NCI-H2171 treated with DMSO at 0.1 percent for 48 hours (cell line): ENCODE data around the gene ANOS1.
"Not testable (repeated sequence)": the region's sequence is repeated elsewhere in the genome, so short reads cannot be mapped to it uniquely, and the experiment has no call there.

Experiments
- DNase-seq: peaks from one replicate; lab custom pipeline; 2025; lab: John Stamatoyannopoulos, UW

The ANOS1 gene, protein sequence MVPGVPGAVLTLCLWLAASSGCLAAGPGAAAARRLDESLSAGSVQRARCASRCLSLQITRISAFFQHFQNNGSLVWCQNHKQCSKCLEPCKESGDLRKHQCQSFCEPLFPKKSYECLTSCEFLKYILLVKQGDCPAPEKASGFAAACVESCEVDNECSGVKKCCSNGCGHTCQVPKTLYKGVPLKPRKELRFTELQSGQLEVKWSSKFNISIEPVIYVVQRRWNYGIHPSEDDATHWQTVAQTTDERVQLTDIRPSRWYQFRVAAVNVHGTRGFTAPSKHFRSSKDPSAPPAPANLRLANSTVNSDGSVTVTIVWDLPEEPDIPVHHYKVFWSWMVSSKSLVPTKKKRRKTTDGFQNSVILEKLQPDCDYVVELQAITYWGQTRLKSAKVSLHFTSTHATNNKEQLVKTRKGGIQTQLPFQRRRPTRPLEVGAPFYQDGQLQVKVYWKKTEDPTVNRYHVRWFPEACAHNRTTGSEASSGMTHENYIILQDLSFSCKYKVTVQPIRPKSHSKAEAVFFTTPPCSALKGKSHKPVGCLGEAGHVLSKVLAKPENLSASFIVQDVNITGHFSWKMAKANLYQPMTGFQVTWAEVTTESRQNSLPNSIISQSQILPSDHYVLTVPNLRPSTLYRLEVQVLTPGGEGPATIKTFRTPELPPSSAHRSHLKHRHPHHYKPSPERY

DNA sequence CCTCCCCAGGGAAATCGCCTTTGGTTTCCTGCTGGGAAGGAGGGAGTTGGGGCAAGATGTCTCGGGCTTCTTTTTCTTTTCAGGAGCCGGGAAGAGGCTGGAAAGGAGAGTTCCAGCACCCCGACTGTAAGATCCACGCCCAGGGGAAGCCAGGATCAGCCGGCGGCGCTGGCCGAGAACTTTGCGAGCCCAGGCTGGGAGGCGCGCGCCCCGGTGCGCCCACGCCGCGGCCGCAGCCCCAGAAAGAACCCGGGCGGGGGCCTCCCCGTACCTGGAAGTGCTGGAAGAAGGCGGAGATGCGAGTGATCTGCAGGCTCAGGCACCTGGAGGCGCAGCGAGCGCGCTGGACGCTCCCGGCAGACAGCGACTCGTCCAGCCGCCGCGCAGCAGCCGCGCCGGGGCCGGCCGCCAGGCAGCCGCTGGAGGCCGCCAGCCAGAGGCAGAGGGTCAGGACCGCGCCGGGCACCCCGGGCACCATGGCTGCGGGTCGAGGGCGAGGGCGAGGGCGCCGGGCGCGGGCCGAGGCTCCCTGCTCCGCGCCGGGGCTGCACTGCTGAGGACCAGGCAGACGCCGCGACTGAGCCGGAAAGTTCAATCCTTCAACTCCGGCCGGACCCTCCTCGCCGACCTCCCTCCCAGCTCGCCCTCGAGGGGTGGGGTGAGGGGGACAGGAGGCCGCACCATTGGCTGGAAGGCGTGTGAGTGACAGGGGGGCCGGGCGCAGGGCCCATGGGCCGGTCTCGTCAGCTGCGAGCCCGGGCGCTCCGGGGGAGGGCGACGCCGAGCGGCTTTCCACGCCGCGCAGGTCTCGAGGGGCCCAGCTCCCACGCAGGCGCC lies at the start of gene ANOS1:
Gene ANOS1, minus strand, starts transcription at position 579 of the 837 bp plus-strand sequence. Its CDS starts 101 bp downstream, at position 478.
- DNase-seq, result peak; percentile 4

DNA sequence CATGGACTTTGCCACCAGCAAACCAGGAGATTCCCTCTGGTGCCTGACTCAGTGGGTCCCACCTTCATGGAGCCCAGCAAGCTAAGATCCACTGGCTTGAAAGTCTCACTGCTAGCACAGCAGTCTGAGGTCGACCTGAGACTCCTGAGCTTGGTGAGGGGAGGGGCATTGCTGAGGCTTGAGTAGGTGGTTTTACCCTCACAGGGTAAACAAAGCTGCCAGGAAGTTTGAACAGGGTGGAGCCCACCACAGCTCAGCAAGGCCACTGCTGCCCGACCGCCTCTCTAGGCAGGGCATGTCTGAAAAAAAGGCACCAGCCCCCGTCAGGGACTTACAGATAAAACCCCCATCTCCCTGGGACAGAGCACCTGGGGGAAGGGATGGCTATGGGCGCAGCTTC lies 41.2 kb upstream of the ANOS1 start:
- no peak for DNase-seq

DNA sequence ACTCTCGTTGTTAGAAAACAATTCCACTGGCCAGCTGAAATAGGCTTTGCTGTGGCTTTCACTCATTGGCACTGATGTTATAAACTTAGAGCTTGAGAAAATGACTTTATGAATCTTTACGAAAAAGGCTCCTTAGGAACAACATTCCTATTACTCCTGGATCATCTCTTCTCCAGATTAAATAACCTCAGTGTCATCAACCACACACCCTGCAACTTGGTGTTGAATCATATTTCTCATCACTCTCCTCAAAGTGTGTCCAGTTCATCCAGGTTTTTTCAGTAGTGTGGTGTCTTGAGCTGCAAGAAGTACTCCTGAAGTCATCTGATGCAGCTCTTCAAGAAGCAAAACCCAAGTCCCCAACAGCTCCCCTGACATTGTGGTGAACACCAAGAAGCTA lies 28.1 kb upstream of the ANOS1 start:
- DNase-seq, result no peak

DNA sequence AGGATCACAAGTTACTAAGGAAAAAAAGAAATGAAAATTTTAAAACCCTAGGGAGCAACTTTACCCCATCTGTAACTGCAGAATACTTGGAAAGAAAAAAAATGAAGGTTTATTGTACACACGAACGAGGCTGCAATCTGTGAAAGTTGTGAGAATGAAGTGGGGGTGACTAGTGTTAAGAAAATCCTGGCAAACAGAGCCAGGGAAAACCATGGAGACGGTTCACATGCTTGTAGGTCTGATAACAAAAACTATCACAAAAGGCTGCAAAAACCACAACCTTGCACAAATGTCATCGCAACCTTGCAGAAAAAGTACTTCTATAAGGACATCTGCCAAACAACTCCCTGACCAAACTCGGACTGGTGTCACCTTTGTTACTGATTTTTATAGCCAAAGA lies 26.8 kb upstream of the ANOS1 start:
- not testable (repeated sequence) for DNase-seq

DNA sequence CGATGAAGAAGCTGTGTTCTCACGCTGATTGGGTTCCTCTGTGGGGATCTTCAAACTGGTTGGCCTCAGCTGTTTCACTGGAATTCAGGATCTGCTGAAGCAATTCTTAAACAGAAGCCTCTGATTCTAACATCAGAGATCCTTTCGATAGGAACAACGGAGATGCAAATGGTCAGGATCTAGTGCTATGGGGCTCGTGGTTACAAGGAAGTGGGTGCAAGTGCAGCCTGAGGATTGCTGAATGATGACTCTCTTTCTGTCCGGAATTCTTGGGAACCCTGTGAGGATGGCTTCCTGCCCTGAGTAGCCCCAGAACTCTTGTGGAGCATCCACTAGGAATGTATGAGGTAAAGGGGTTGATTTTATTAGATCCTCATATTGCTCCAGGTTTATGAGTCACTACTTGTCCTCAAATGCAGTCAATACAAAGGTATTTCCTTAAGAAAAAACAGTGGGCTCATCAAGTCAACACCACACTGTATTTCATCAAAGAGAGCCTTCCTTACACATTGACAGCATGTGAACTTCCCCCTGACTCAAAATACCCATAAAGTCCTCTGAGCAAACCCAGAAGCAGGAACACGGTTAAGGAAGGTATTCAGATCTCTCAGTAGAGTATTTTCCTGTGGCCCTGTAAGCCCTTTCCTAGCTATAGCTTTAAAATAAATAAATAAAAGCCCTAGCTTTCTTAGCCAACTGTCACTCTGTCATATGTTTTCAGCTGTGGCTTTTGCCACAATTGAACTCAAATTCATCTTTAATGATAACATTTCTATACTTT lies 25.9 kb upstream of the ANOS1 start:
- not testable (repeated sequence) for DNase-seq

DNA sequence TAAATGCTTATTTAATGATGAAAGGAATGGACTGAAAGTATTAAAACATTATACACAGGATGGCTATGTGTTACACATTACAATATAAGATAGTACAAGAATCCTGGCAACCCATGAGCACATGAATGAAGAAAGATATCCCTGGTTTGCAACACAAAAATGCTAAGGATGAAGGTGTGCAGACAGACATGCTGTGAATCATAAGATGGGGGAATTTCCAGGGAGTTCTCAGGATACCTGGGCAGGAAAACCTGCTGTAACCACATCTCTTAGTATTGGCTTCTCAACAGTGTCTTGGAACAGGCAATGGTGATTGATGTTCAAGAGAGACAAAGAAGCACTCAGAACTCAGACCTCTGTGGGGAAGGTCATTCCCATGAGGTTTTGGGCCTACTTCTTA lies 23.9 kb upstream of the ANOS1 start:
- DNase-seq, result no peak

DNA sequence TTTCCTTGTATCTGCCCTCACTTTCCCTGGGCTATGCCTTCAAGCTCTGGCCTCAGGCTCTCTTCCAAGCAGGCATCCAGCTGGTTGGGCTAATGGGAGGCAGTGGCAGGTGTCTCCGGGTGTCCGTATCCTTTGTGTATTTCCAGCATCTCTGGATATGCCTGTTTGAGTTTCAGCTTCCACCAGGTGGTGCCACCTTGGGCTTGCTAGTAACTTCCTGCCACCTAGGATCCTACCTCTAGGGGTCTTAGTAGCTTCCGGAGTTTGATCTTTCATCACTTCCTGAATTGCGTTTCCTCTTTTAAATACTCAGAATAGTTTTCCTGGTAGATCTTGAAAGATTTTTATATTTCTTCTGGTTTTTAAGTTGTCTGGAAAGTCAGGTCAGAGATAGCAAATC lies 23.2 kb upstream of the ANOS1 start:
- peak; percentile 29 for DNase-seq

DNA sequence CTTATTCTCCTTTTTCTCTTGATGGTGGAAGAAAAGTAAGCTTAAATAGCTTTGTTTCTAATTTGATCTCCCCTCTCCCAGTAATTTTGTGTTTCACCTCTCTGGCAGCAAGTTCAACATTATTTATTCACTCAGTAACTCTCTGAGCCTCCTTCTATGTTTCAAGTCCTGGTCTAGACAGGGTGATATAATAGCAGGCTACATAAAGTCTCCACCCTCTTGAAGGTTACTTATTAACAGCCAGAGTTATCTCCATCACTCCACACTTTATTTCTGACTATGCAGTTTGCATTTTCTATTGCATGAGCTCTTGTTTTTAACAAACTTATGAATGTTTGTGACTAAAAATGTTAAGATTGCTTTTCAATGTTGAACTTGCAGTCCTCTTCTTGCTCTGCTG lies 17.8 kb upstream of the ANOS1 start:
- DNase-seq, result no peak

DNA sequence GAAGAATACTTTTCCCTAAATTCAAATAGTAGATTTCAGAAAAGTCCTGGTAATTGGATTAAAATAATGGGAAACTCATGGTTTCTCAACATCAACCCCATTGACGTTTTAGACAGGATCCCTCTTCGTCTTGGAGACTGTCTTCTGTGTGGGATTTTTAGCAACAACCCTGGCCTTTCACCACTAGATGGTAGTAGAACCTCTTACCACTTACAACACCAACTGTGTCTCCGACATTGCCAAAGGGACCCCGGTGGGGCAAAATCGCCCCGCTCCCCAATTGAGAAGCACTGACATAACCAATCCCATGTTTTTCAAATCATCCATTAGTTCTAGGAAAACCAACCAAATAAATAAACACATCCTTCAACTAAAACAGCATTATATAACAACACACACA lies 16.9 kb upstream of the ANOS1 start:
- peak; percentile 39 for DNase-seq

DNA sequence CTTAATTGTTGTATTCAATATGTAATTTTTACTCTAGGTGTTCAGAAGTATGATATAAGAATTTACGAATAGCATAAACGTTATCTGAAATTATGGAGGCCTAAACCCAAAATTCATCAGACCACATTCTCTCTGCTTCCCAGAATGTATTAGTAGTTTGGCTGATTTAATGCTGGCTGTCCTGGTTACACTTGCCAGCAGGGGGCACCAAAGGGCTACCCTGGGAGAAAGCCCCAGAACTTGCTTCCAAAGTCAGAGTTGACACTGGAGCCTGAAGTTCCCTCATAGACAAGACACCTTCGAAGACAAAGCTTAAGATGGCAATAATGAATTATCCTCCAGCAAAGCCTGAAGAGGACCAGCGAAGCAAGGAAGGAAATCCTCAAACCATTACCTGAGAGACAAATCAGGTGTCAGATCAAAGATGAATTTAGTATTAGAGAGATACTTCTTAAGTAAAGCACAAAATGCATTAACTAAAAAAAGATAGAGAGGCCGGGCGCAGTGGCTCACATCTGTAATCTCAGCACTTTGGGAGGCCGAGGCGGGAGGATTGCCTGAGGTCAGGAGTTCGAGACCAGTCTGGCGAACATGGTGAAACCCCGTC lies 11.3 kb upstream of the ANOS1 start:
- peak; percentile 21 for DNase-seq

DNA sequence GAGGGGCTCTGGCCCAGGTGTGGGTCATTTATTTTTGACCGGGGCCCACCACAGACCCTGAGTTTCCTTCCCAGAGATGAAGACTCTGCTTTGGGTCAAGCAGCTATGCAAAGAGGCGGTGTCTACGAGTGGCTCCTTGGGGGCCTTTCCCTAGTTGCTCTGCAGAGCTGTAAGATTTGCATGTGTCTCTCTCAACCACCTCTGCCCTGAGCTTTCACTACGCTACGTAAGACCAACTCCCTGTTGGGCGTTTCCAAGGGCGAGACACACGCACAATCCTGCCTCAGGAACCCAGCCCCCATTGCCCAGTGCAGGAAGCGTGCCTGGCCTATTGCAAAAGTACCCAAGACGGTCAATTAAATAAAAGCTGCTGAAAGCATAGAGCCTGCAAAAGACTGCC lies 10.0 kb upstream of the ANOS1 start:
- no peak for DNase-seq

DNA sequence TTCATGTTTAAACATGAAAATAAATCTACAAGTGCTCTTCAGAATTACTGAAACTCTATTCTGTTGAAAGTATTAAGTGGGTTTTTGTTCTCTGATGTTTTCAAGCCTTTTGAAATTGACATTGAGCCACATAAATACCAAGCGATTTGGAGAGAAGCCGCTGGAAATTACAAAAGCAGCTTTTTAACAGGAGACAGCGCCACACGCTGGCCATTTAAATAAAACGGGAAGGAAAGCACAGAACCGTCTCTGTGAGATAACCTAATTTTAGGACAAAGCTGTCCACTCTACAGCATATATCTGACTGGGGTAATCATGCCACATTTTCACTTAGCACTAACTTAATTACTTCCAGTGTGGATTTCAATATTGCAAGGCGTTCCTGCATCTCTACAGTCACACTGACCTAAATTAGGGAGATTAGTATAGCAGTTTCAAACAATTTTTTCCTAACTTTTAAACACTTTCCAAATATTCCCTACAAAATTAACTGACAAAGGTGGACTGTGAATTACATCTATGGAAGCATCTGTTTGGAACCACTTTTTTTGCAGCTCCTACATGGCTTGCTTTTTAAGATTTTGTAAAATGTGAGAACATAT lies 6.8 kb upstream of the ANOS1 start:
- DNase-seq, result peak; percentile 37

DNA sequence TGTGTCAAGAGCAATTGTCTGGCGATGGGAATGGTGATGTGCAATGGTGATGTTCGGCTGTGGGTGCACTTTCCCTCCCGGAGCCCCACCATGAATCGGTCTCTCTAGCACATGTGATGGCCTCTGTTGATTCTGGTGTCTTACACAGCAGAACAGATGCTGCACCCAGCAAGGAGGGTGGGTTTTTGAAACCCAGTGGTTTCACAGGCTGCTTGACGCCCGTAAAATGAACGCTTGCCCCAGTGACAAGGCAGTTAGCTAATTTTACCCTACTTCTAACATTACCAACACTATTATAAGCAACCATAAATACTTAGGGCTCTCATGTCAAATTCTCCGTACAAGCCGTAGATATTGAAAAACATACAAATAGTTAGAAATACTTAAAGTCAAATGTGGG lies 5.9 kb upstream of the ANOS1 start:
- DNase-seq, result no peak

DNA sequence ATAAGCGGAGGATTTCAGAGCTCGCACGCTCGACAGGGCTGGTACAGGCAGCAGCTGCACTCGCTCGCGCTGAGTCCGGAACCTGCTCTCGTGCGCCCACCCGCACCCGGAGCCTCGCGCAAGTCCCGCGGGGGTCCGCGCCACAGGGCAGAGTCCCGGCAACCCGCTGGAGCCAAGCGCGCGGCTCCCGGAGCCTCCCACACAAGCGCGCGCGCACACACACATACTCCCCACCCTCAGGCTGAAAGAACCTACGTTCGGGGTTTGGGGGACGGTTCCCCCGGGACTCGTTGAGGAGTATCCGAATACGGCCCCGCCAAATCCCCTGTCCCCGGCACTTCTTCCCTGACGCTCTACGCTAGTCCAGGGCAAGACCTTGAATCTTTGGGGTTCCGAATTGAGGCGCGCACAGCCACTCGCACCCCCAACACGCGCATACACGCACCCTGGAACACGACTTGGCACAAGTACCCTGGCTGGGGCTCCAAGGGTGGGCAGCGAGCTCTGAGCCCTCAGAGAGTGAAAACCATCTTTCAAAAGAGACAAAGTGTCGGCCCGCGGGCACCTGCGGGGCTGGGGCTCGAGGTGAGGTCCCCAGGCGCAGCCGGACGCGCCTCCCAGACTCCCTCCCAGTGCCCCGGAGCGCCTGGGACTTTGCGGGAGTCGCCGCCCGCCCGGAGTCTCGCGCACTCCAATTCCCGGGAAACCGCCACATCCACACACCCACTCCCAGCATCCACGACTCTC lies 952 bp downstream of the ANOS1 start:
- peak; percentile 1 for DNase-seq

DNA sequence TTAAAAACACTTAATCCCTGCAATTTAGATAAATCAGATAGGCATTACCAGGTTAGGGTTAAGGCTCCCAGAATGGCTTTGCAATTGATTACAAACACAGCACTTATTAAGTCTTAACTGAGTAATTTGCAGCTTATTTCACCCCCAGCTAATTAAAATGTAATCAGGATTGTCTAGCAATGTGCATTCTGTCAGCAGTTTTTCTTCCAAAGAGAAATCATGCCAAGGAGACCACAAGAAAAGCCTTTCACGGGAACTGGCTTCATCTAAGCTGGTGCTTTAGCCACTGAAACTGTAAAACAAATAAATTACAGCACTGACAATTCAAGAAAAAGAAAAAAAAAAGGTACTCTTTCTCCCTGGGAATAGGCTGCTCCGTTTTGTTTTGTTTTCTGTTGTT lies 2.1 kb downstream of the ANOS1 start:
- no peak for DNase-seq

DNA sequence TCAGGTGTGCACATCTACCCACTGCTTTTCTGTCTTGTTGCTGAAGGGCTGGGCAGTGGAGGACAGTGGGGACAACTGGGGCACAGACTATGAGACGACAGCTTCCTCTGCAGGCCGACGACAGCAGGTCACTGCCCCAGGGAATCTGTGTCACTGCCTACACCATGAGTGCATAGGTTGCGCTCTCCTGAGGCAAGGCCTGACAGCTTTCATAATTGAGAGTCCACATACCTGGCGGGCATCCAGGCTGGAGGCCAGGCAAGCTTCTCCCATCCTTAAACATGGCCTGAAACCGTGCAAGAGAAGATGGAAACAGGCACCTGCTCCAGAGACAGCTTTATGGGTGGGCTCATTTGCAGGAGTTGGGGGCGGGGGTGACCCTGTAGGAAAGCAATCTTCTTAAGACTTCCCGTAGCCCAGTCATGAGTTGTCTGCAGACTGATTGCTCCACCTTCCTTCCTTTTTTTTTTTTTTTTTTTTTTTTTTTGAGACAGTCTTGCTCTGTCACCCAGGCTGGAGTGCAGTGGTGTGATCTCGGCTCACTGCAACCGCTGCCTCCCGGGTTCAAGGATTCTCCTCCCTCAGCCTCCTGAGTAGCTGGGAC lies 2.9 kb downstream of the ANOS1 start:
- no peak for DNase-seq

DNA sequence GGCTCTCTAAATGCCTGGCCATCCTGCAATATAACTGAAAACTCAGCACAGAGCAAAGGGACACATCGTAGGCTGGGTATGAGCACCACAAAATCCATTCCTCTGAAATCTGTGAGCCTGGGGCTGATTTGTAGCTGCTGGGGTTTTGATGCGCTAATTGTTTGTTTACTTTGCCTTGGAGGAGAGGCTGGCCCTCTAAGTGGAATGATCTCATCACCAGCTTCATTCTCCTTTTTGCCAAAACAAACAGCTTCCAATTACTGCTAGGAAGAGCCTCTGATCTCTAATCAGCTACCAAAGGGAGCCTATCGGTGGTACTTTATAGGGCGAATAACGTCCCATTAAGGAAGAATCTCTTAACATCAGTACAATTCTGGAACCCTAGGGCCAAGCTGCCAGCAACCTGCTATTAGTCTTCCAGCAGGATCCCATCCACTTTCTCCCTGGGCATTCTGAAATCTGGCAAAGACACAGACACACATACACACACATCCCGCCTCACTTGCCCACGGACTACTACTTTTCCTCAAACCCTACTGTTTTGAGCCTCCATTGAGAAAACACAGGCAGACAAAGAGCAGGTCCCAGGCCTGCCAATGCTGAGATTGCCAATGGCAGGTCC lies 5.8 kb downstream of the ANOS1 start:
- peak; percentile 37 for DNase-seq

DNA sequence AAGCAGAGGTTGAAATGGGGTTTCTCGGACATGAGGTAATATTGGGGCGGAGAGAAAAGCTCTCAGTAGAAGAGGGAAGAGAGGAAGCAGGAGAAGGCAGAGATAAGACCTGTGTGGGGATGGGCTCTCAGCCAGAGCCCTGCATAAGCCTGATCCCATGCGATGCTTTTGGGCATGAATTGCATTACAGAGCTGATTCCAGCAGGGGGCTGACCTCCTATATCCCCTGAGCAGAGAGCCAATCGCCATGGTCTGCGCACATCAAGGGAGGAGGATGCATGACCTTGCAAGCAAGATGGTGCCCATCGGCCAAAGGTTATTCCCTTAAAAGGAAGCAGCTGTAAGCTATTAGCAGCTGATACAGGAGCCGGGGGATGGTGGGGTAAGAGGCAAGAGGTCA lies 7.6 kb downstream of the ANOS1 start:
- no peak for DNase-seq

DNA sequence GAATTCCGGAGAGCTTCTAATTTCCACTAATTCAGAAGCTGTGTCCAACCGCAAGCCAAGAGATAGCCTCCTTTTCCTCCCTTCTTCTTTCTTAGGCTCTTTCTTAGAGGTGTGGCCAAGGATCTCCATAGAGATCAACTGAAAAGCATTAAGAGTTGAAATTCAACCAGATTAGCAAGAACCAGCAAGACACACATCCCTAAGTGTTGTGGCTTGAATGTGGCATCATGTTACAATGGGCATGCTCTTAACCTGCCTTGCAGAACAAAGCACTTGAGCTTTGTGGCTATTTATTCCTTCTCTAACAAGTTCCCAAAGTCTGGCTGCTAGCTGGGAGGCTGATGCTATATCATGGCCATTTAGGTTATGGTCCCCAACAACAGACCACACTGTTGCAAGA lies 10.4 kb downstream of the ANOS1 start:
- no peak for DNase-seq
